AG20443 (cell line): ENCODE measurements around the gene EMID1.

Experiments
- DNase-seq: peaks from one replicate; pipeline ENCODE4 v3.0.0; 2012; ENCODE audit warnings: low spot score, mixed read lengths

The EMID1 gene

GRCh38 chr22:29260601-29261315 is 55.1 kb downstream of the EMID1 start:
- DNase-seq = peak; percentile 15

DNA sequence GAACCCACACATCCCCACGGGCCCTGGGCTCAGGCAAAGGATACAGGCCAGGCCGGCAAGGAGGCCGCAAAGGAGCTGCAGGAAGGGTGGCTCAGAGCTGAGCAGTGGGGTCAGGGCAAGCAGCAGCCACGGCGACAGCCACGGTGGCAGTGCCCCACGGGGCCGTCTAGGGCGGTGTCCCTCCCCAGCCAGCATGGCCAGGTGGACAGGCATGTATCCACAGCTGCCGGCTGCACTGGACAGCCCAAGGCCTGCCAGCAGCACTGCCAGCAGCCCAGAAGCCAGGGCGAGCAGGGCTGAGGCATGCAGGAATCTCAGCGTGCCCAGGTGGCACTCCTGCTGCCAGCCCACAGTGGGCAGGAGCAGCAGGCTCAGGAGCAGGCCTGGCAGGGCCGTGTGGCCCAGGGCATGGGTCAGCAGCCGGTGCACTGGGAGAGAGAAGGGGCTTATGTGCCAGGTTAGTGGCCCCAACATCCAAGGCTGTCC is 58.1 kb downstream of the EMID1 start:
- no peak for DNase-seq

DNA sequence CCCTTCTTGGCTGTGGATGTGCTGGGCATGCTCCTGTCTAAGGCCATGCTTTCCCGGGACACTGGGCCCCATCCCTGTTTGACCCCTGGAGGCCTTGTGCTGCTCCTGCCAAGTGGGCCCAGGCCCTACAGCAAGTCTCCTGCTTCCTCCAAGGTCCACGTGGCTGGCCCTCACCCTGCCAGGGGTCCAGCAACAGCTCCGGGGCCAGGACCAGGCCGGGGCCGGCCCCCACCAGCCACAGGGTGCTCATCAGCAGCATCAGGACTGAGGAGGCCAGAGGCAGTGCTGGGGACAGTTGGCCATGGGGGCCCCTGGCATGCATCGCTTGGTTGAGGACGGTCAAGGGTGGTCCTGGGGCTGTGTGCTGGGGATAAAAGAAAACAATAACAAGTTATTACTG is 59.6 kb downstream of the EMID1 start:
- no peak for DNase-seq

GRCh38 chr22:29265929-29266328 is 60.2 kb downstream of the EMID1 start:
- DNase-seq = no peak

DNA sequence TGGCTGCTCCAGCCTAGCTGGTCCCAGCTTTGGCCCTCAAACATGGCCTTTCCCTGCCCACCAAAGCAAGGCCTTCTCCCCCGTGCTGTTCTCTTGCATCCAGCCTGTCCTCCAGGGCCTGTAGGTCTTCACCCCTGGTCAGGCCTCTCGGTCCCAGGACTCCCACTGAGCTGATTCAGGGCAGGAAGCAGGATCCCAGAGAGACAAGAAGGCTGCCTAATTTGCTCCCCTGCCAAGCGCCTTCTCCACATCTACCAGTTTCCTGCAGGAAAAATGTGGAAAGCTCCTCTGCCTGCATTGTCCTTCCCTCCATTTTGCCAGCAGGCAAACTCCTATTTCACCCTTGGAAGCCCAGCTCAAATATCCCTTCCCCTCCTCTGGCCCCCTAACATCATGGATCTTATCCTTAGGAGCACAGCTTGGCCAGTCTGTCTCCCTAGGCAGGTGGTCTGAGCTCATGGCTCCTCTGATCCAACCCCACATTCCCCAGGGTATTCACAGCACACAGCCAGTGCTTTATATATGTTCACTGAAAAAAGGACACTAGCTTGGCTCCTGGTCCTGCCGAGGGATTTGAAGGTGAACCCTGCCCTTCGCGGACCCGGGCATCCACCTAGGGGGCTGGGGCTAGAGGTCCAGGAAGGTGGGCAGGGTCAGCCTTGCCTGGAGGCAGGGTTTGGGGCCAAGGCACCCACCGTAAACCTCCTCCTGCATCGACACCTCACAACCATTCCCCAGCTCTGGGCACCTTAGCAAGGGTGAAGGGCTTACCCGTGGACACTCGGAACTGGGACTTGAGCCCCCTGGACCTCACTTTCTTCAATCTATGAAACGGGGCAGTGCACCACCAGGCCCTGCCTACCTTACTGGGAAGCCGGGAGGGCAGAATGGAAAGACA is 61.1 kb downstream of the EMID1 start:
- no peak for DNase-seq

DNA sequence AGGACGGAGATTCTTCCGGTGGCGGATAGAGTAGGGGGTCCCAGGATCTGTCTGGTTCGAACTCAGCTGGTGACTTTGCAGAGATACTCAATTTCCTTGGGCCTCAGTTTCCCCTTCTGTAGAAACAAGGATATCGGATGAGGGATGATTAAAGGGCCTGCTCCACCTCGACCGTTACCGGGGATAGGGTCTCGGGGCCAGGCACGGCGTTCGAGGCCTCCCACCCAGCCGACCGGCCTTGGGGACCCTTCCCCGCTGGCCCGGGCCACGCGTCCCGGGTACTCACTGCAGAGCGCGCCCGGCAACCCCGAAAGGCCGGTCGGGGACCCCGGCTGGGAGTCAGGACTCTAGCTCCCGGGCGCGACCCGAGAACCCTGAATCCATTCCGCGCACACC is 61.8 kb downstream of the EMID1 start:
- DNase-seq = no peak

DNA sequence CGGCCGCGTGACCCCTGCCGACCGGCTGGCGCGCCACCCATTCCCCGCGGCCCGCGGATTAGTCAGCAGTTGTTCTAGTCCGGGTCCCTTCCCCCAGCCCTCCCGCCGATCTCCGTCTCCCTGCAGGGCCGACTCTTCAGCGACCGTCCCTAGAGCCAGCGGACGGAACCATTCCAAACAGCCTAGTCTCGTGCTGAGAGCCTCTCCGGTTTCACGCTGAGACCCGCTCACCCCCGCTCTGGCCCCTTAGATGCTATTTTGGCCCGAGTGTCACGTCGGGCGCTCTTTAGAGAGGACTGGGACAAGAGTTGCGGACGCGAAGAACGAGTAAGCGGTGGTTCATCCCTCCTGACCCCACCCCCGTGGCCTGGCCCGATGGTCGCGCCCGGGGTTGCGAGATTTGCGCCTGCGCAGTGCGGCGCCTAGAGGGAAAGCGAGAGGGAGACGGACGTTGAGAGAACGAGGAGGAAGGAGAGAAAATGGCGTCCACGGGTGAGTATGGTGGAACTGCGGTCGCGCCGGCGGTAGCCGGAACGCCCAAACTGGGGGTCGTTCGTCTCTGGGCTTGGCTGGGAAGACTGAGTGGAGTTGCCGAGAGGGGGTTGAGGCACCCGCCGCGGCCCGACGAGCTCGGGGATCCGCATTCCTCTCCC is 62.3 kb downstream of the EMID1 start, which contains the start of the genes EWSR1 and RHBDD3:
TSS of gene EWSR1 (plus strand) at position 411 of the 653 bp plus-strand sequence. CDS start at position 480, 69 bp downstream.
TSS of gene RHBDD3 (minus strand) at position 124 of the 653 bp plus-strand sequence. CDS start 2,355 bp downstream, outside the sequence.
- peak; percentile 97 for DNase-seq

DNA sequence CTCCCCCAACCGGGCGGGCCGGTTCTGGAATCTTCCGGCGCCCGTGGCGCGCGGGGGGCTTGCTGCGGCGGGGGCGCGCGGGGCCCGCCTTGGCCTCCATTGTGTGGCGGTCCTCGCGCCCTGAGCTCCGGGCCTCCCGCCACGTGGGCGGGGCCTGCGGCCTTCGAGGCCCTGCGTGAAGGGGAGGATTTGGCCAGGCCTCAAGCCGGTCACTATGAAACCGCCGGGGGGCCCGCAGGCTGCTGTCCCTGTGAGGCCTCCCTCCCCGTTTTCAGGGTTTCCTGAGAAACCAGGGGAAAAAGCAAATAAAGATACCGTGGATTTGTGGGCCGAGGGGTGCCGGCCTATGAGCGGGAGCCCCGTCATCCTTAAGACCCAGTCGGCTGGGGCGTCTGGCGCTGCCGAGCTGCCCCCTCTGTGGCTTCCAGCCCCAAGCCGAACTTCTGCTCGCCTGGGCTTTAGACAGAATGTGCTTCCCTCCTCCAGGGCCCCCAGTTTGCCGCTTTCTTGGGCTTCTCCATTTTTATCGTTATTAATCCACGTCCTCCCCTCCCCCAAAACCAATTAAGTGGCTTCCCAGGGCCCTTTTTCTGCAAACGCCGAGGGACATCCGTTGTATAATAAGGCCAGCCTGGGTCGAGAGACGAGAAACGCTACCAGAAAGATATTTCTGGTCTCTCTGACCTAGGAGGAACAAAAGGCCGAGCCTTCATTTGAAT is 63.0 kb downstream of the EMID1 start:
- DNase-seq = peak; percentile 84

DNA sequence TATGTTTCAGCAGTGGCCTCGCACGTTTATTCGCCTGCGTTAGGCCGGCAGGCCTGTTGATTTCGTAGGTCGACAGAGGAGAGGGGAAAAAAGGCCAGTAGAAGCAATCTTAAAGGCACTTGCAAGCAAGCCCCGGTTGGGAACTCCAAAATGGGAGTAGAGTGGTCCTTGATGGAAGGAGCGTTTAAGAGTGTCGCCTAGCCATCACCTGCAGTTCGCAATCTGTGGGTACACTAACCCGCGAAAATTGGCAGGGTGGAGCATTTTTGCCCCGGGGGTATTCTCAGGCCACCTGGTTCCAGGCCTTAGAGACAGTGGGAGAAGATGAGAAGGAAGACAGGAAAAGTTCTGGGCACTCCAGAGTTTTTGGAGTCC is 63.5 kb downstream of the EMID1 start:
- DNase-seq = no peak

DNA sequence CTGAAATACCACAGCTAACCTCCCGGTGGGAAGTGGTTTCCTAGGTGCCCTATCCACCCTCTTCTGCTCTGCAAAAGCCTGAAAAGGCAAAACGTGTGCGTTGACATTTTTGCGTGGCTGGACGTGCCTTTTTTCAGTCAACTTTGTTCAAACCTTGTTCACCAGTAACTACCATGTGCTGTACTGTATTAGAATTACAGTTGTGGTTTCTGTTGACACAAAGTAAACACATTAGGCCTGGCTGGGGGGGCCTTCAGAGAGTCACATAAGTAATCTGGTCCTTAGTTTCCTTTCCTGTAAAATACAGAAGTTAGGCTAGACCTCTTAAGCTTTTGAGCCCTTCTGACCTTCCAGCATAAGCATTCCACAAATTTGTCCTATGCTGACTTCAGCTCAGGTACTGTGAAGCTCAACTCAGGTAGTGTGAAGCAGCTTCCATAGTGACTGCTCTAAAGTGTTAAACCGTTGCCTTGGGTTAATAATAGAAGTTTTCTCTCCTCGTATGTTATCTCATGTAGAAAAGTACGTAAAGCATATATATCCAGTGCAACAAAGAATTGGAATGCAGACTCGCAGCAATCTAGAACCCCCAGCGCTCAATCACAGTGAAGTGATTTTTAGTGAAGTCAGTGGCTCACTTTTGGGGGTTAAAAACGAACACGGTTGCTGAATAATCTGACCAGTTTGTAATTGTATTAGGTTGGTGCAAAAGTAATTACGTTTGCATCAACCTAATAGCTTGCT is 64.2 kb downstream of the EMID1 start:
- DNase-seq = no peak

DNA sequence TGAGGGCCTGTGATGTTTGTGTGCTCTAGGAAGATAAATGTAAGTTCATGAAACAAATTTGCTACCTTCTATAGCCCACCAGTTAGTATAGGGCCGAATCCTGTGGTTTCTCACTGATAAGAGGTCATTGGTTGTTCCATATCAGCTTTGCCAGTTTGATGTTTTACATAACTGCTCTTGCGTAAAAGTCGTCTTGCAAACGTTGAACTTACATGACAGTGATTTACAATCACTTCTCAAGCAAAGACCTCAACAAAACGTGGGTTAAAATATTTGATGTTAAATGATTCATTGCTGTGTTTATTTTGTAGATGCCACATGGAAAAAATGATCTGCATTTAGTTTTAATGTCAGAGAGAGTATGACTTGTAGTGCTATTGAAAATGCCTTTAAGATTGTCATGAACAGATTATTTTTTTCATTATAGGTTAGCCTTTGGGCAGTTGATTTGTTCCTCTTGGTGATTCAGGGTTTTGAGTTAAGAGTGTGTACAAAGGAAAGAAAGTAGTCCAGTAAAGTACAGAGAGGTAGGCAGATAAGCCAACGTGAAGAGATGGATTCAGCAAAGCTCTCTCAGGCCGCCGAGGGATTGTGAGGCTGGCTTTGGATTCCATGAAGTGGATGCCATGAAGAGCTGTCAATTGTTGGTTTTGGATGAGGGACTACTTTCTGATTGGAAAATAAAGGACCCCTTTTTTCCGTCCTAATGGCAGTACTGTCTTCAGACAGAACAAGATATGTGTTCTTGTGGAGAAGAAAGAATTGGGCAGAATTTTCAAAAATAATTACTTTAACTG is 65.0 kb downstream of the EMID1 start:
- no peak for DNase-seq

GRCh38 chr22:29272624-29273023 is 66.9 kb downstream of the EMID1 start:
- DNase-seq = no peak

GRCh38 chr22:29275167-29275566 is 69.5 kb downstream of the EMID1 start:
- DNase-seq = no peak

DNA sequence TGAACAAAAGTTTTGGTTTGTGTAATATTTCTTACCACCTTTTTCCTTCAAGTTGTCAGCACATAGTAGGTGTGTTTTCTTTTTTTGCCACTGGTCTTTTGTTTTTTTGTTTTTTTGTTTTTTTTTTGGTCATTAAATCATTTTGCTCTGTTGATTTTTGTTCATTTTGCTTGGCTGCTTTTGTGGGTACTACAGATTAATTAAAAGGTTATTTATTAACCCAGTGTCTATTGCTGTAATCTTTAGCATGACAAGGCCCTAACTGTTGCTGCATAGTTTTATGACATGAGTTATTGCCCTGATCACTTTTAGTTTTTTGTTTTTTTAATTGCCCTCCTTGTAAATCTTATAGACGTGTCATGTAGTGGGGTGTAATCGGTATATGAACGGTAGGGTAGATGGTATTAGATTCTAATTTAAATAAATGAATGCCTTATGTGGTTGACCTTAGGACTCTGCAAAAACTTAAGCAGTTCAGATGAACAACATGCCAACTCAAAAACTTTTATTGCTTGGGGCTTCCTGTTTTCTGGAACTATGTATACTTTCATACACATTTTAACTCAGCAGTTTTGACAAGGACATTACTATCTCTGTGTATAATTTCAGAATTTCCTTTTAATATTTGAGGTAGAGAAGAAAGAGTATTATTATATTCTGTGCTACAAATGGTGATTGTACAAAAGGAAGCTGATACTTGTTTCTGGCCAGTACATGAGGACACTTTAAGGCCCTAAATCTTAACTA is 70.3 kb downstream of the EMID1 start:
- no peak for DNase-seq

DNA sequence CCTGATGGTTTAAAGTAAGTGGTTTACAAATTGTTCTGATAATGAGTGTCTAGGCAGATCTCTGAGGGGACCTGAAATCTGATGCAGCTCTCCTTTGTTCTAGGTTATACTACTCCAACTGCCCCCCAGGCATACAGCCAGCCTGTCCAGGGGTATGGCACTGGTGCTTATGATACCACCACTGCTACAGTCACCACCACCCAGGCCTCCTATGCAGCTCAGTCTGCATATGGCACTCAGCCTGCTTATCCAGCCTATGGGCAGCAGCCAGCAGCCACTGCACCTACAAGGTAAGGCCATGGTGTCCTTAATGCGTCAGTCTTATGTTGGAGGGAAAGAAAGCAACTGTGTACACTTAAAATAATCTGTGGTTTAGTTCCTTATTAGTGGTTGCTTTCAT is 72.2 kb downstream of the EMID1 start:
- no peak for DNase-seq

DNA sequence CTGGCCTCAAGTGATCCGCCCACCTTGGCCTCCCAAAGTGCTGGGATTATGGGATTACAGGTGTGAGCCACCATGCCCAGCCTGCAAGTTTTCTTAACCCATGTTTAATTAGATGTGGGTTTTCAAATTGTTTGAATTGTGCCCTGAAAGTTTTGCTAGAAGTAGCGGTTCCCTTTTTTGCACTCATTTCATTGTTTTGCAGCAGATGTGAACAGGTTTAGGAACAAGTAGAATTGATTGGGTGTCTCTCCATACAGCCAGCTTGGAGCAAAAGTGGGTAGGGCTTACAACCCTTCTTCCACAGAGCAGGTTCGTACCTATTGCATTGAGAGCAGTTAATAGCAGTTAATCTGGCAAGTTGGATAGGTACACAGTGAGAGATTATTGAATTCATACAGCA is 78.5 kb downstream of the EMID1 start:
- no peak for DNase-seq

GRCh38 chr22:29288837-29289236 is 83.1 kb downstream of the EMID1 start:
- no peak for DNase-seq

DNA sequence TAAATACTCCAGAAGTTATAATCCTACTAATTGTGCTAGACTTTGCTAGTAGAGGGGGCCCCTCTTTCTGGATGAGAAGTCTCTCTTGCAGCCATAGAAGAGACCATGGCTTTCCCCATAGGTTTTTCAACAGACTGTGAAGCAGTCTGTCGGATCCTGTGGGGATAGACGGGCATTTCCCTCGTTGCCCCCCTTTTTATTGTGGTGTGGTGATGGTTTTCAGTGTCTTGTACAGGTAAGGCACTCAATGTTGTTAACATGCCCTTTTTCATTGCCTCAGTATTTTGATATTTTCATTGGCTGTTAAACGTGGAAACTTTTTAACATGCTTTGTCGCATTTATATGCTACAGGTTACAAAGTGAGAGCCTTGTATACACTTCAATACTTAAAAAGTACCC is 84.4 kb downstream of the EMID1 start:
- no peak for DNase-seq

- no peak for DNase-seq
Observed at GRCh38 chr22:29291215-29291614, 85.5 kb downstream of the EMID1 start.

- no peak for DNase-seq
Observed at GRCh38 chr22:29292379-29292778, 86.7 kb downstream of the EMID1 start.
